GM21825 (cell line): ENCODE results near the gene EMC10.
"Not testable (repeated sequence)": the region's sequence is repeated elsewhere in the genome, so short reads cannot be mapped to it uniquely, and the experiment has no call there.

Source experiments
- ATAC-seq: cut with Tn5 transposase; IDR thresholded peaks from one replicate; pipeline ENCODE4 v1.9.1; 2021; ENCODE audit warnings: mild to moderate bottlenecking, moderate library complexity; ENCODE audit not compliant: unreplicated experiment

The EMC10 gene

DNA sequence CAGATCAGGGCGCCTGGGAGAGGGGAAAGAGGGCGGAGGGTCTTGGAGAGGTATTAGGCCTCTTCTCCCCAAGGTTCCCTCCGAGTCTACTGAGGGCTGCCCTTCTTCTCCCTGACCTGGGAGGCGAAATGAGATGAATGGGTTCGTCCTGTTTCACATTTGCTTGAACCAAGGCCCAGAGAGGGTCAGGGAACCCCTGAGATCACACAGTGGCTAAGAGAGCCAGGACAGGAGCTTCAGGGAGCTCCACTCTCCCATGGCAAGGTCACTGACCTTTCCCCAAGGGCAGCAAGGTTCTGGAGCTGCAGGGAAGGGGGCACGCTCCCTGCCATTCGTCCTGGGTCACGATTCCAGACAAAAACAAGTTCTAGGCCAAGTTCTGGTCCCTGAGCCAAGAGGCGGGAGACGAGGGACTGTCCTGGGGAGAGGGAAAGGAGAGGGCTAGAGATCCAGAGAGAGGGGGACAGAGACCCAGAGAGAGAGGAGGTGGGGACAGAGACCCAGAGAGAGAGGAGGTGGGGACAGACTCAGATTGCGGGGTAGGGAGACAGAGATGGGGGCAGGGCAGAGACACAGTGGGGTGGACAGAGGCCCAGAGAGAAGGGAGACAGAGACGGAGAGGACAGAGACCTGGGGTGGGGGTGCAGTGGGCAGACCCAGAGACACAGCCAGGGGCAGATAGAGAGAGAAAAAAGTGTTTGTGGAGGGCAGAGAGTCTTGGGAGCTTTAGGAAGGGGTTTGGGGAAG, 36.9 kb downstream of the EMC10 start:
- no peak for ATAC-seq

DNA sequence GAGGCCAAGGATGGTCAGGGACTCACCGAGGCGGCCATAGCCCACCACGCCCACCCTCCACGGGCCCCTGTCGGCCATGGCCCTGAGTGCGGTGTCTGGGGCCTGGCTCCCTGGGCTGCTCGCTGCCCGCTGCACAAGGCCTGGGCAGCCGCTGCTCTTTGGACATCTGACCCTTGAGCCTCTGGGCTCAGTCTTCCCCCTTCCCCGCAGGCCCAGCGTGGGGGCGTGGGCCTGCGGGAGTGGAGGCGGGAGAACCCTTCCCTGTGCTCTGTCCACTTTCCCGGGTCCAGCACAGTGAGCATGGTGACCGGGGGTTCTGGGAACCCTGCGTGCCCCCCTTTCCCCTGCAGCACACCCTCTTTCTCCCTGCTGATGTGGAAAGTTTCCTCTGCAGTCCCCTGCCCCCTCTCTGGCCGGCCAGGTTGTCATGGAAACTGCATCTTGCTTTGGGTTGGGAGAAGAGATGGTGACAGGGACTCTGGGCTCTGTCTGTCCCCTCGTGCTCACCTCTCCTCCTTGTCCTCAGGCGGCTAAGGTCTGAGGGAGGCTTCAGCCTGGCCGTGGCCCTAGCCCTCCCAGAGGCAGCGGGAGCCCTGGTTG, 37.5 kb downstream of the EMC10 start, which contains the start of gene ASPDH:
Gene ASPDH, minus strand, starts transcription at position 168 of the 600 bp plus-strand sequence. Its CDS starts 90 bp downstream, at position 78.
- ATAC-seq = no peak

DNA sequence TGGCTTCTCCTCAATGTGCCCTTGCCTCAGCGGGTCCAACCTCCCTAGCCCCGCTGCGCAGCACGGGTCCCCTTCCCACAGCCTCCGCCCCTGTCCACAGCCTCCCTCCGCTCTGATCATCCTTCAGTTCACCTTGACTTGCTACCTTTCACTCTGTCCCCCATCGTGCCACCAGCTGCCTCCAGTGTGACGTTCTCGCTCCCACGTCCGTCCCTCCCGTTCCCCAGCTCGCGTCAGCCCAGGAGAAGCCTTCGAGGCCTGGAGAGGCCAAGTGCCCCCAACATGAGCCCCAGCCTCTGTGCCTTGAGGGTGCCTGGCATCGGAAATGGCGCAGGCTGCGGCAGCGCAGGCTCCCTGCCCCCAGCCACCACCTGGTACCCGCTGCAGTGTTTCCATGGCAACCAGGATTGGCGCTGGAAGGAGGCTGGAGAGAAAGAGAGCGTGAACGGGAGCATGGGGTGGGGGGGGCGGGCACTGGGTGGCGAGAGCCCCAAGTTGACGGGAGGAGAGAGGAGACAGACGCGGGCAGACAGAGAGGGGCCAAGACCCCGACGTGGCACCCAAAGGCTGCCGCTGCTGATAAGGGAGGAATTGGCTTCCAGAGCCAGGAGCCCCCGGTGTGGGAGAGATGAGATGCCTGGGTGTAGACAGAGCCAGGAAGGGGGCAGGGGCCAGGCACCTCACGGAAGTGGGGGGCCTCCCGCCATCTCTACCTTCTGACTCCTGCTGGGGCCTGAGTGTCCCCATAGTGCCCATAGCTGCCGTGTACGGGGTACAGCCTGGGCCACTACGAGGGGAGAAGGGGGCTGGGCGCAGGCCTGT, 38.2 kb downstream of the EMC10 start:
- ATAC-seq = no peak

DNA sequence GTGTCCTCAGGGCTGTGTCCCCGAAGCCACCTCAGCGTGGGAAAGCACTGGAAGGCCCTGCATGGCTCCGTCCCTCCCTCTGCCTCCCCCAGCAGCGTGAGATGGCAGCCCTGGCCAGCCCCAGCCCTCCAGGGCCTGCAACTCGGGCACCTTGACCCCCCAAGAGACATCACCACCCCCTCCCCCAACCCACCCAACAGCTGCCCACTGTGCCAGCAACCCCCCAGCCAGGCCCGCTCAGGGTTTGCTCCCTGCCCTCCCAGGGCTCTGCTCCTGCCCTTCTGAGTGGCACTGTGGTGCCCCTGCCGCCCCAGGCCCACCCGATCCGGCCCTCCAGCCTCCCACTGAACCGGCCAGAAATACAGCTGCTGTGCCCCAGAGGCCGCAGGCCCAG, 38.9 kb downstream of the EMC10 start:
- ATAC-seq = no peak

DNA sequence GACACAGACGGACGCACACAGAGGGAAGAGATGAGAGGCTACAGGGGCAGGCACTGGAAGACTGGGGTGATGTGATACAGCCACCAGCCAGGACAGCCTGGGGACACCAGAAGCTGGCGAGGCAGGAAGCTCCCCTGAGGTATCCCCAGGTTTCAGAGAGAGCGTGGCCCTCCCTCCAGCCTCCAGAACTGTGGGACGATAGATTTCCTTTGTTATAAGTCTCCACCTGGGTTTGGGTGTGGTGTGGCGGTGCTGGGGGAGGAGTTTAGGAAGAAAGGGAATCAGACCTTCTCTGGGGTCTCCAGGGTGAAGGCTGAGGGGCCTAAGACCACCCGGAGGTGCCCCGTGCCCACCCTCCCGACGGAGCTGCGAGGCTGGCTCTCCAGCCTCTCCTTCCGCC, 40.1 kb downstream of the EMC10 start:
- ATAC-seq = no peak

DNA sequence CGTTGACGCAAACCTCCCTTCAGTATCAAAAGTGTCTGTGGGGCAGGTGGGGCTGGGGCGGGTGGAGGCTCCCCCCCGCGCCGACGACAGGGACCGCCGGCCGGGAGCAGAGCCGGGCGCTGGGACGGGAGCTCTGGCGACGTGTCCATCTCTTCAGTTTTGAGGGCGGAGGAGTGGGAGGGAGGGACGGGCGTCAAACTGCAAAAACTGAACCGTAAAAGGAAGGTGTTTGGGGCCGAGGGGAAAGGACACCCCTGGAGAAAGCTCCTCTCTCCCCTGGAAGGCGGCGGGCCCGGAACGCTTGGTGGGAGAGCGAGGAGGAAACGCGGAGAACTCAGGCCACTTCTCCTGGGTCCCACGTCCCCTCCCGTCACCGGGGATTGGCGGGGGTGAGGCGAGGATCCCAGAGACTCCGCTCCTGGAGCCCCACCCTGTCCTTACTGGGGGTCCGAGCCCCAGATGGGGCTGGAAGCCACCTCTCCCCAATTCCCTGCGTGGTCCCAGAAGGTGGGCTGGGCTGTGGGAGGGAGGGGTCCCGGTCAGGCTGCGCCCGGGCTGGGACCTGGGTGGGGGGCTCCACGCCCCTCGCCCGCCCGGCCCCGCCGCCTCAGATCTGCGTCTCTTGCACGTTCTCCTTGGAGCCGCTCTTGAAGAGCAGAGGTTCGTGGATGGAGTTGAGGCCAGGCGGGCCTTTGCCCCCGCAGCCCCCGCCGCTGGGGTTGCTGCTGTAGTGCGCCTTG, 40.8 kb downstream of the EMC10 start:
- no peak for ATAC-seq

DNA sequence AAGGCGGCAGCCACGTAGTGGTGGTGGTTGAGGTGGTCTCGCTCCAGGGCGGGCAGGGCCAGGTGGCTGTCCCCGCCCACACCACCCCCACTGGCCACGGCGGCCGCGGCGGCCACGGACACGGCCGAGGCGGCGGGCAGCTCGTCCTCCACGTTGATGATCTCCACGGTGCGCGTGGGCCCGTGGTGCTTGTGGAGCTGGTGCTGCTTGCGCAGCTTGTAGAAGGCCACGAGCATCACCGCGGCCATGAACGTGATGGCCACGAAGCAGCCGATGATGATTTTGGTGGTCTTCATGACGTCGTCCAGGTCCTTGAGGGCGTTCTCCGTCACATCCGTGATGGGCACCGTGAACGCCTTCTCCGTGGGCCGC, 41.4 kb downstream of the EMC10 start:
- no peak for ATAC-seq

DNA sequence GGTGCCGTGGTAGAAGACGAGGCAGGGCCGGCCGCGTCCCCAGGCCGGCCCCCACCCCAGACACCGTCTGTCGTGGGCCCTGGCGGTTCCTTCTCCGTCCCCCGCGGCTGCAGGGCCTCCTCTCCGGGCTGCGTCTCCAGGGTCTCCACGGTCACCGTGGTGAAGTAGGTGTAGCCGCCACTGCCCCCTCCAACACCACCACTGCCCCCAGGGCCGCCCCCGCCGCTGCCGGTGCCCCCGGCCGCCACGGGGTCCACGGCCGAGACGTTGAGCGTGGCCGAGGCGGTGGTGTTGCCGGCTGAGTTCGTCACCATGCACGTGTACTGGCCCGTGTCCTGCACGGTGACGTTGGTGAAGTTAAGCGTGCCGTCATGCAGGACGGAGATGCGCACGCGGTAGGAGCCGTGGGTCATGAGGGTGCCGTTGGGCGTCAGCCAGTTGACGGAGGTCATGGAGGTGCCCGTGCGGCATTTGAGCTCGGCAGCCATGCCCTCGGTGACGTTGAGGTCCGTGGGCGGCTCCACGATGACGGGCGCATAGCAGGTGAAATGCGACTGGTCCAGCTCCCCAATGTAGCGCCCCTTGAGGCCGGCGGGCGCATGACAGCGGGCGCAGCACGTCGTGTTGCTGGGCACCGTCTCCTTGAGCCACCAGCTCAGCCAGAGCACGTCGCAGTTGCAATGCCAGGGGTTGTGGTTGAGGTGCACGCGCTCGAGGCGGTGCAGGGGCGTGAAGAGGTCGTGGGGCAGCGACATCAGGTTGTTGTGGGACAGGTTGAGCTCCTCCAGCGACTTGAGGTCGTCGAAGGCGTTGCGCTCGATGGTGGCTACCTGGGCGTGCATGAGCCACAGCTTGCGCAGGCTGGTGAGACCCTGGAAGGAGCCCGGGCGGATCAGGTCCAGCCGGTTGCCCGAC, 42.0 kb downstream of the EMC10 start:
- no peak for ATAC-seq

DNA sequence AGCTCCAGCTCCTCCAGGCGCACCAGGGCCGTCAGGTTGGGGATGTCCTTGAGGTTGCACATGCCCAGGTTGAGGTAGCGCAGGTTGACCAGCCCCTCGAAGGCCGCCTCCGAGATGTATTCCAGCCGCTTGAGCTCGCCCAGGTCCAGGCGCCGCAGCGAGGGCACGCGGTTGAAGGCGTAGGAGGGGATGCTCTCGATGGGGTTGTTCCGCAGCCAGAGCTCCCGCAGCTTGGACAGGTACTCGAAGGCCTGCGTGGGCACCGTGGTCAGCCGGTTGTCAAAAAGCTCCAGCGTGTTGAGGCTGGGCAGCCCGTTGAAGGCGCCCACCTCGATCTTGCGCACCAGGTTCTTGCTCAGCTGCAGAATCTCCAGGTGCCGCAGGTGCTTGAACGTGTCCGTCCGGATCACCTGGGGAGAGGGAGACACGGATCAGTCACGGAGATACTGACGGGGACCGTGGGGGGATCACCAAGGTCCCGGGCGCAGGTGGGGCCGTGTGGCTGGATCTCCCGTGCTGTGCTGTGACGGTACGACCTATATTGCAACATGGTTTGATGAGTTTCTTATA, 42.8 kb downstream of the EMC10 start:
- ATAC-seq = no peak

DNA sequence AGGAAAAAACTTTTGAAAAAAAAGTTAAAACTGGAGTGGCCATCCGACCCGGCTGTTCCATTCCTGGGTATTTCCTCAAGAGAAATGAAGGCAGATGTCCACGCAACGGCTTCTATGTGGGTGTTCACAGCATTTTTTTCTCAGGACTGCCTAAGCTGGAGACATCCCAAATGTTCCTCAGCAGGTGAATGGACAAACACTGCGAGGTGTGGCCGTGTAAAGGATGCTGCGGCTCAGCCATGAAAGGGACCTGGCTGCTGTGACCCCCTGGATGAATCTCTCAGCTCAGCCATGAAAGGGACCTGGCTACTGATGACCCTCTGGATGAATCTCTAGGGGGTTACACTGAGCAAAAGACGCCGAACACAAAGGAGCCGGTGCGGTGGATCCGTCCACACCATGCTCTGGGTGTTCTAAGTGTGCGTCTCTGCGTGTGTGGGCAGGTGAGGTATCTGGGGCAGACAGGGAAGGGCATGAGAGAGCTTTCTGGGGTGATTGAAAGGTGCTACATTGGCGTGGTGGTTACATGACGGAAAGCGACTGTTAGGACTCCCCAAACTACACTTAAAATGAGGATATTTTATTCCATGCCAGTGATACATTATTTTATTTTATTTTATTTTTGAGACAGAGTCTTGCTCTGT, 44.6 kb downstream of the EMC10 start:
- ATAC-seq = no peak

DNA sequence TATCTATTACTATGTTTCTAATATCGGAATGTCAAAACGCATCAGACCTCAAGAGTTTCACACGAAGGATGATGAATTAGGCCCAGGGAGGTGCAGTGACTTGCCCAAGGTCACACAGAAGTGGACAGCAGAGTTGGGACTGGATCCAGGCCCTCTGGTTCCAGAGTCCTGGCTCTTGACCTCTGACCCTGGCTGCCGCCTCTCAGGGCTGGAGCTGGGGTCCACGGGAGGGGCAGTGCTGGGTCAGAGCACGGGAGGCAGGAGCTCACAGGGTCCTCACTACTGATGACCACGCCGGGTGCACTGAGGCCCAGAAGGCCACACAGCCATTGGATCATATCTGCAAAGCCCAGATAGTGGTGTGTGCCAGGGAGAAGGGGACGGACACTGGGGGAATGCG, 46.6 kb downstream of the EMC10 start:
- no peak for ATAC-seq

DNA sequence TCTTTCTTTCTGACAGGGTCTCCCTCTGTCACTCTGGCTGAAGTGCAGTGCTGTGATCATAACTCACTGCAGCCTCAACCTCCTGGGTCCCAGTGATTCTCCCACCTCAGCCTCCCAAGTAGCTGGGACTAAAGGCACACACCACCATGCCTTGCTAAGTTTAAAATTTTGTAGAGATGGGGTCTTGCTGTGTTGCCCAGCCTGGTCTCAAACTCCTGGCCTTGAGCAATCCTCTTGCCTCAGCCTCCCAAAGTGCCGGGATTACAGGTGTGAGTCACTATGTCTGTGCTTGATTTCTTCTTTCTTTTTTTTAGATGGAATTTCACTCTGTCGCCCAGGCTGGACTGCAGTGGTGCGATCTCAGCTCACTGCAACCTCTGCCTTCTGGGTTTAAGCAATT, 51.7 kb downstream of the EMC10 start:
- ATAC-seq = not testable (repeated sequence)

DNA sequence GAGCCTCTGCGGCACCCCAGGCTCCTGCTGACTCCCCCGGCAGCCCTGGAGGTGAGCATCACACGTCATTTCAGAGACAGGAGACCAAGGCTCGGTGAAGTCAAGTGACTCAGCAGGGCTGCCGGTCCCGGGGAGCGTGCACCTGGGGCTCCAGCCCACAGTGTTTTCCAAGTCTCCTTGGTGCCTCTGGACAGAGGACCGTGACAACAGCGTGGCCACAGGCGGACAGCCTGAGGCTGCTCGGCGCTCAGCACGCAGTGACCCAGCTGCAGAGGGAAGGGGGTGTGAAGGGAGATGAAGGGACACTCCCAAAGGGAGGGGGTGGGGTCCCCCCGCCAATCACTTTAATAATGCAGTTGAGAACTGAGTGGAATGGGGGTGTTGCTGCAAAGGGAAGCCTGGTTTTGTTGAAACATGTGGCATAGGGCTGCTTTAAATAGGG, 54.9 kb downstream of the EMC10 start:
- ATAC-seq = no peak

DNA sequence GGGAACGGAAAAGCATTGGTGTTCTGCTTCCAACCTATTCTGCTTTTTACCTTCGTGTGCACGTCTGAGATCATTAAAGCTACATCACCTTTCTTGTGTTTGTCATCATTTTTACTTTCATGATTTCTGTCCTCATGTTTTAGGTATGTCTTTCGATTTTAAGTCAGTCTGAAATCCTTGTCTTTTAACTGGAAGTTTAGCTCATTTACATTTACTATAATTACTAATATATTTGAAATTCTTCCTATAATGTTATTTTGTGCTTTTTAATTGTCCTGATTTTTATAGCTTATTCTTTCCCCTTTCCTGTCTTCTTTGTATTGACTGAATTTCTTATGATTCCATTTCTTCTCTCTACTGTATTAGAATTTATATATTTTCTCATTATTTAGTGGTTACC, 56.6 kb downstream of the EMC10 start:
- no peak for ATAC-seq

DNA sequence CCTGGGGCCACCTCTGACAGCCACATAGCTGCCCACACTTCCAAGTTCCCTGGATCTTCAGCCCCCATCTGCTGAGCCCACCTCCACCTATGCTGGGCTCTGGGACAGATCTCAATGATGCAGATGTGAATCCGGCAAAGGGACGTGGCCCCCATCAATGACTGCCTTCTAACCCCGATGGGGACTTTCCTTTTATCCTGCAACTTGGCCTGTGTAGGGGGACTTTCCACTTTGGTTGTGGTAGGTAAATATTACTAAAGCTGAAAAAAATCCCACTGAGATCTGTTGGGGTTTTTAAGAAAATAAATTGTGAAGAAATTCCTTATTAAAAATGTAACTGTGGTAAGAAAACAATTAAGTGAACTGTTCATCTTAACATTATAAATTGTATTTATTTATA, 58.2 kb downstream of the EMC10 start:
- no peak for ATAC-seq

DNA sequence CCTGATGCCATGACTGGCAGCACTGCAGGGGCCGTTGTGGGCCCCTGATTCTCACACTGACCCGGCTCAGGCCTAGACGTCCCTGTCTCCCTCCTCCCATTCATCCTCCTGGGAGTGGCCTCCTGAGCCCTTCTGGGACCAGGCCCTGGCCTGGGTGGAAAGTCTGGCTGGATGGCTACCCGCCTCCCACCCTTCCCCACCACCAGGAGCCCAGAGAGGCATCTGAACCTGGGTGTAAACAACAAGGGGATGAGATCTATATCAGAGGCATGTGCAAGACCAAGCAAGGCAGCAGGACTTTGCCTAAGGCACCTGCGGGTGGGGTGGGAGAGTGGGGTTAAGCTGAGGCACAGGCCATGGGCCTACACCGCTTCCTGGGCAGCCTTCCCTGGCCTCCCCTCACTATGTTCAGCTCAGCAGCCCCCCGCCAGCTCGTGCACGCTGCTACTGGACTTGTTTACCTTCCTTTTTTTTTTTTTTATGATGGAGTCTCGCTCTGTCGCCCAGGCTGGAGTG, 59.4 kb downstream of the EMC10 start:
- ATAC-seq = no peak

DNA sequence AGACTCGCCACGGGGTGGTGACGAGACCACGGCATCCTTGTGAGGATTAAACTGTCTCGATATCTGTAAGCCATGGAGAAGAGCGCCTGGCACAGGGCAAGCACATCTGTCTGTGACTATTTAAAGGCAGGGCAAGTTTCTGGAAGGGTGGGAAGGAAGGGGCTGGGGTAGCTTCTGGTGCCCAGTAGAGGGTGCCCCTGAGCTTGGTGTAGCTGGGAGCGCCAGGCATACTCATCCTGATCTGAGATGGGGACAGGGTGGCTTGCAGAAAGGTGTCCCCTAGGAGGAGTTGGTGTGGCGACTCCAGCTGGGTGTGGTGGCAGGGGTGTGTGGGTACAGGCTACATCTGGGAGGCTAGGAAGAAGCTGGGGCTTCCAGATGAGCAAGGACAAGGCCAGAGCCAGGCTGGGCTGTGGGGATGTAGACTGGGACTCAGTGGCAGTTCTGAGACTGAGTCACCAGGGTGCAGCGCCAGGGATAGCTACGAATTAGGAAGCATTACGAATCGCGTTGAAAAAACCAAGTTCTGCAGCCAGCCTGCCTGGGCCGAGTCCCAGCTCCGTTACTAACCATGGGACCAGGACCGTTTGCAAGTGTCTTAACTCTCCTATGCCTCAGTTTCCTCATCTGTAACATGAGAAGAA, 60.5 kb downstream of the EMC10 start:
- ATAC-seq = no peak

DNA sequence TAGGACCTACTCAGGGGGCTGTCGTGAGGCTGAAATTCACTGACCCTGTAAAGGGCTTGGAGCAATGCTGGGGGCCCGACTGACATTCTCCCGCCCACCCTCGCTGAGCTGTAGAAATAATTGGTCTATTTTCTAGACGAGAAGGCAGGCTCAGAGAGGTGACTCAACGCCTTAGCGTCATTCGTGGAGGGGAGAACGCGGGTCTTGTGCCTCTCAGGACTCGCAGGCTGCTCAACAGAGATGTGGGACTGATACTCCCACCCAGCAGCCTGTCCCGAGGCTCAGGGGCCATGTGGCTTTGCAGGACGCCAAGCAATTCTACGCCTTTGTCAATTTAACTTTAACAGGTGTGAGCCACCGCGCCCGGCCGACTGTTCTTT, 61.0 kb downstream of the EMC10 start:
- no peak for ATAC-seq
